Measurements from ENCODE around the gene HOXA13.

Gene HOXA13

GRCh38 chr7:27247452-27248426, 47.8 kb upstream of the HOXA13 start (continued):
- TF ChIP-seq ZBTB17 (tag by site-specific recombination; IDR thresholded peaks at IDR 0.05) (no peak), PRDM4 (tag by site-specific recombination; IDR thresholded peaks at IDR 0.05) (no peak), YY1 (tag by site-specific recombination; IDR thresholded peaks at IDR 0.05) (no peak), ZNF488 (tag by site-specific recombination; IDR thresholded peaks at IDR 0.05) (no peak), ZNF626 (tag by site-specific recombination; IDR thresholded peaks at IDR 0.05) (no peak), ZNF777 (tag by site-specific recombination; IDR thresholded peaks at IDR 0.05; ENCODE audit: borderline replicate concordance) (no peak), ZNF223 (tag by site-specific recombination; IDR thresholded peaks at IDR 0.05) (no peak), ZNF10 (tag by site-specific recombination; IDR thresholded peaks at IDR 0.05) (no peak), ZNF184 (tag by site-specific recombination; IDR thresholded peaks at IDR 0.05) (no peak)

- H3K9me3 ChIP-seq (ENCODE audit: control insufficient read depth, insufficient read depth, low read depth, low read length): no peaks in the 10 kb centered on the region
- TF ChIP-seq ZBTB8A (tag by site-specific recombination; IDR thresholded peaks at IDR 0.05) (no peak), ZXDB (tag by site-specific recombination; IDR thresholded peaks at IDR 0.05) (no peak), ZNF391 (tag by site-specific recombination; IDR thresholded peaks at IDR 0.05; ENCODE audit: borderline replicate concordance, low read depth) (no peak), ZNF747 (tag by site-specific recombination; IDR thresholded peaks at IDR 0.05) (no peak), ZNF792 (tag by site-specific recombination; IDR thresholded peaks at IDR 0.05) (no peak), TCF7L2 (IDR thresholded peaks at IDR 0.05; ENCODE audit: borderline replicate concordance, low read depth, low read length) (no peak), ZNF433 (tag by site-specific recombination; IDR thresholded peaks at IDR 0.05; ENCODE audit: low read depth) (no peak), ZNF398 (tag by site-specific recombination; IDR thresholded peaks at IDR 0.05) (no peak), ZNF362 (tag by site-specific recombination; IDR thresholded peaks at IDR 0.05) (no peak), GFI1B (tag by site-specific recombination; IDR thresholded peaks at IDR 0.05) (no peak)
- H3K4me1 ChIP-seq (ENCODE audit: control insufficient read depth, insufficient read depth, low read length): no peaks in the 10 kb centered on the region
- H3K27ac ChIP-seq (ENCODE audit: extremely low read depth, low read depth, low read length): no peak overlapping the region
- H3K4me3 ChIP-seq (ENCODE audit: low read depth, low read length): no peak overlapping the region
- no peaks in the 10 kb centered on the region for H3K36me3 ChIP-seq (ENCODE audit: control insufficient read depth in 2 of 2, insufficient read depth in 1 of 2, low read length in 2 of 2)
- ChIA-PET CTCF (interaction anchor here (0.6 kb wide), 1 partner anchor 361 kb away, joined by 3 read pairs; no protein-coding TSS in a partner anchor), POLR2A (no interaction called here)
Observed at GRCh38 chr7:27247000-27247399, 47.1 kb upstream of the HOXA13 start.
